ENCODE results near the gene PTPRE.

The PTPRE gene

DNA sequence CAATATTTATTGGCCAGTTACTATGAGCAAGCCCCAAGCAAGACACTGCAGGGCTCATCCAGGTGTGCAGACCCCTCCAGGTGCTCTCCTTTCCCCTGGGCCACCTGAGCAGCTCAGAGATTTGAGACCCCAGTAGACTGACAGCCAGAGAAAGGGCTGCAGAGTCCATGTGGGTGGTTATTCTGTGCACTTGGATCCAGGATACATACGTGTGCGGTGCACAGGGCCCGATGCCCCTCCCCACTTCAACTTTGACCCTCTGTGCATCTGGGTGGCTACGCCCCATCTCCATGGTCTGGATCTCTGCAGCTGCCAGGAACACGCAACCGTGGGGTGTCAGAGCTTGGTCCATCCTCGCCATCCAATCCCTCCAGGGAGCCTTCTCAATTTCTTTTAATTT lies 146.5 kb downstream of the PTPRE start:
- Mint-ChIP-seq H3K27me3 (no peaks in the 10 kb centered on the region), H3K36me3 (ENCODE audit: insufficient read depth) (peaks cover 76% of the 10 kb centered on the region), H3K4me1 (peaks cover 64% of the 10 kb centered on the region), H3K9me3 (no peaks in the 10 kb centered on the region), H3K27ac (ENCODE audit: low read depth) (peak overlapping the region; percentile 81), H3K4me3 (no peak overlapping the region)
- DNase-seq (ENCODE audit: low spot score in 2 of 2) = no peak
- ATAC-seq (replicated peaks; ENCODE audit: extremely low read depth, poor library complexity, severe bottlenecking) = no peak

DNA sequence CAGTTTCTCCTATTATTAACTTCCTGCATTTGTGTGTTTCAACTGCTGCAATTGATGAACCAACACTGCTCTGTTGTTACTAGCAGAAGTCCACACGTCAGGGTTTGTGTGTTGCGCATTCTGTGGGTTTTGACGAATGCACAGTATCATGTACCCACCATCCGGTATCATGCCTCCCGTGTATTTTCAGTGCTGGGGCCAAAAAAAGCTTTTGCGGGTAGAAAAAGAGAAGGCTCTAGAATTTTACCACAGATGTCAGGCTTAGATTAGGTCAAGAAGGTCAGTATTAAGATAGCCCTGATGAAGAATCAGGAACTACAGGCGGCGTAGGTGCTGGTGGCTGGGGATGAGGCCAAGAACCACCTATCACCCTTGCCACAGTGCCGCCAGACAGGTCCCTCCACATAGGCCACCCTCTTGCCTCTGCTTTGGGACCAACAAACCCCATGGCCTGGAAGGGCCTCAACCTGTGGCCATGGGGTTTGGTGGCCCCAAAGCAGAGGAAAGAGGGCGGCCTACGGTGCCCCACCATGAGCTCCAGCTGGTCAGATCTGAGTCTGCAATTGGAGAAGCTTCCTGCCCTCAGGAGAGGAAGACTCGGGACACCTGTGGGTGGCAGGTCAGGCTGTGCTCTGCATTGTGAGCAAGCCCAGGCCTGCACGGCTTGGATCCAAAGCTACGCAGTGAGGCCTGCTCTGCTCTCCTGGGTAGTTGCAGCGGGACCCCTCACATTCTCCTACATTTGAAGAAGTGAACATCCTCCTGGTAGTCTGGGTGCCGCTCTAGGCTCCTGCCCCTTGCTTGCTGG lies 147.5 kb downstream of the PTPRE start:
- DNase-seq (ENCODE audit: low spot score in 2 of 2) (no peak), ATAC-seq (replicated peaks; ENCODE audit: extremely low read depth, poor library complexity, severe bottlenecking) (peak; percentile 26)
- Mint-ChIP-seq H3K36me3 (ENCODE audit: insufficient read depth) (peaks cover 73% of the 10 kb centered on the region), H3K27me3 (no peaks in the 10 kb centered on the region), H3K9me3 (no peaks in the 10 kb centered on the region), H3K27ac (ENCODE audit: low read depth) (peak overlapping the region; percentile 20), H3K4me1 (peaks cover 68% of the 10 kb centered on the region), H3K4me3 (no peak overlapping the region)

DNA sequence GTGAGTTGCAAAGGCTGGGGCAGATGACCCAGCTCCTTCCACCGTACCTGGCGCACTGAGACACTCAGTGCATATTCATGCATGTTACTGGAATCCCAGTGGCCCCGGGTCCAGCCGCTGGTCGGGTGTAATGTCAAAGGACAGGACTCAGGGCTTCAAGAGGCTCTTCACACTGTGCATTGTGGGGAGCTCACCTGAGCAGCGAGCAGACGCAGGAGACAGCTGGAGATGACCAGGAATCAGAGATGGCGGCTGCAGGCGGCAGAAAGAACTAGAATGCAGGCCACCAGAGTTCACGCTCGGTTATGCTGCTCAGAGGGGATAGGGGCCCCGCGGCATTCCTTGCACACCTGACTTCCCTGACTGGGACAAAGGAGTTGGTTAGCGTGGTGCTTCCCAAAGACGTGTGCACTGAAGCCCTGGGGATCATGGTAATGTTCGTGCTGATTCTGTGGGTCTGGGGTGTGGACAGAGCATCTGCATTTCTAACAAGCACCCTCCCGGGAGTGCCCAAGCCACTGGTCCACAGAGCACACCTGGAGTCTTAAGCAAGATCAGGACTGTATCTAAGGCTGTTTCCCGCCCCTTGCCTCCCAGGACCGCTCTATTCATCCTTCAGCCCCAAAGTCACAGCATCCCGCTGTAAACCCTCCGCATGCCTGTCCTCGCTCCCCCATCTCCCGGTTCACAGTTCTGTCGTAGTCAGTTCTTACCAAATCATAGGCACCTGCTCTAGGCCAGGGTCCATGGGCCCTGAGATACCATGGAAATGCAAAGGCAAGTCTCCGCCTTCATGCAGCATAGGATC lies 148.4 kb downstream of the PTPRE start:
- ATAC-seq (replicated peaks; ENCODE audit: extremely low read depth, poor library complexity, severe bottlenecking) = no peak
- H3K4me3 Mint-ChIP-seq = no peak overlapping the region
- no peaks in the 10 kb centered on the region for H3K9me3 Mint-ChIP-seq
- H3K36me3 Mint-ChIP-seq (ENCODE audit: insufficient read depth) = peaks cover 72% of the 10 kb centered on the region
- H3K27me3 Mint-ChIP-seq = no peaks in the 10 kb centered on the region
- peaks cover 67% of the 10 kb centered on the region for H3K4me1 Mint-ChIP-seq
- peak overlapping the region; percentile 20 for H3K27ac Mint-ChIP-seq (ENCODE audit: low read depth)
- no peak for DNase-seq (ENCODE audit: low spot score in 2 of 2)

DNA sequence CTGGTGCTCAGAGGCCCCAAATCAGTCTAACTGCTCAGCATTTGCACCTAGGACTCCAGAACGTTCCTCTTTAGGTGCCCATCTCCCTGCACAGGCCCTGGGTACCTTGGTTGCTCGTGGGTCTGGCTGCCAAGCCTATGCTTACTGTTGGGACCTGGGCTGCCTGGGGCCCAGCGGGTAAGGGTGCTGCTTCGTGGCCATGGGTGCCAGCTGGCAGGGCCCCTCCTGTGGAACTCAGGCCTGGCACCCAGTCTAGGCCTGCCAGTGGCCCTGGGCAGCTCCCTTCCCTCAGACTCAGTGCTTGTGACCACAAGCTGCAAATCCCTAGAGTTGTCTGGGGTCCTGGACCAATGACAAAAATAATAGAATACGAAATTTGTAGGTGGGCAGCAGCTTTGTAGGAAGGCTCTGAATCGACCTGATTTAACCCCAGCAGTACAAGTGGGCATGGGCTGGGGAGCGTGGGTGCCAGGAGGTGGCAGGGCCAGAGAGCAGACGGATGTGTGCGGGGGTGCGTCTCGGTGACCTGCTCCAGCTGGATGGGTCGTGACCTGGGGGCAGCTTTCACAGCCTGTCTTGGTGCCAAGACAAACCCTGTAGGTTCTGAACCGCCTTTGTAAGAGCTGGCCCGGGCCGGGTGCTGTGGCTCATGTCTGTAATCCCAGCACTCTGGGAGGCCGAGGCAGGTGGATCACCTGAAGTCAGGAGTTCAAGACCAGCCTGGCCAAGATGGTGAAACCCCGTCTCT lies 149.6 kb downstream of the PTPRE start:
- Mint-ChIP-seq H3K4me3 (no peak overlapping the region), H3K36me3 (ENCODE audit: insufficient read depth) (peaks cover 69% of the 10 kb centered on the region), H3K27me3 (no peaks in the 10 kb centered on the region), H3K27ac (ENCODE audit: low read depth) (peak overlapping the region; percentile 20), H3K4me1 (peaks cover 63% of the 10 kb centered on the region), H3K9me3 (no peaks in the 10 kb centered on the region)
- DNase-seq (ENCODE audit: low spot score in 2 of 2) (no peak), ATAC-seq (replicated peaks; ENCODE audit: extremely low read depth, poor library complexity, severe bottlenecking) (no peak)

DNA sequence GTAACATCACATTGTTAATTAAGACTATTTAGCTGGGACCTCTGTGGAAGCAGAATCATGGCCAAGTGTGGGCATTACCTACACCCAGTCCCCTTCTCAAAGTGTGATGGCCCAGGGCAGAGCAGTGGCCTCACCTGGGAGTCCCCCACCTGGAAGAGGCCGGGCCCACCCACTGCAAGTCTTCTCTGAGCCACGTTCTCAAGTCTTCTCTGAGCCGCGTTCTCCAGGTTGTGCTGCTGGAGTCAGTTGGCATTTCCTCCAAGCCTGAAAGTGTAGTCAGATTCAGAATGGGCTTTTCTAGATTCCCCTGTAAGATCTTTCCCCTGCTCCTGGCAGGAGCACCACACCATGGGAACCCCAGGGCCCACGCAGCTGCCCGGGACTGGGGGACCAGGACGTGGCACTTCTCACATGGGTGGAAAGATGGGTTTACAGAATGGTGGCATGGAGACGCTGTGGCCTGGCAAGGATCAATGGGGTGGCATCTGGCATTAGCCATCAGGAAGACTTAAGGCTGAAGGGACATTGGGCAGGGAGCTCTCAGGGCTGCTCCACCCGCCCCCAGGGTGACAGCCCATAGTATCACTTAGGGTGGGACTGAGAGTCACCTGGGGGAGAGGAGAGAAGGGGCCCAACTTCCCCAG lies 151.3 kb downstream of the PTPRE start:
- Mint-ChIP-seq H3K27me3 (no peaks in the 10 kb centered on the region), H3K36me3 (ENCODE audit: insufficient read depth) (peaks cover 64% of the 10 kb centered on the region), H3K4me3 (no peak overlapping the region), H3K9me3 (no peaks in the 10 kb centered on the region), H3K4me1 (peaks cover 63% of the 10 kb centered on the region), H3K27ac (ENCODE audit: low read depth) (peak overlapping the region; percentile 10)
- ATAC-seq (replicated peaks; ENCODE audit: extremely low read depth, poor library complexity, severe bottlenecking) (no peak), DNase-seq (ENCODE audit: low spot score in 2 of 2) (no peak)

DNA sequence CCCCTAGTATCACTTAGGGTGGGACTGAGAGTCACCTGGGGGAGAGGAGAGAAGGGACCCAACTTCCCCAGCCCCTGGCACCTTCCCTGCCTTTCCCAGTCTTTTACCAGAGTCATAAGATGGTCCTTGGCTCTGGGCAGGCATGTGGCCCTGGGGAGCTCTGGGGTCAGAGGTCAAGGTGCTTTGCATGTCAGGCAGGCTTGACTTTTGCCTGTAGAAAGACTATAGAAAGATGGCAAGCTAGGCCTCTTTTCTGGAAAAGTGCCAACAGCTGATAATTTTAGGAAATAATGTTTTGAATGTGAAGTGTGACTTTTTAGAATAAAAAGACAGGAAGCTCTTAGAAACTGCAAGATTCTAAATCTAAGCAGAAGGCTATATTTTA lies 151.8 kb downstream of the PTPRE start:
- no peaks in the 10 kb centered on the region for H3K9me3 Mint-ChIP-seq
- ATAC-seq (replicated peaks; ENCODE audit: extremely low read depth, poor library complexity, severe bottlenecking) = no peak
- H3K4me3 Mint-ChIP-seq = peak overlapping the region; percentile 29
- H3K4me1 Mint-ChIP-seq = peaks cover 68% of the 10 kb centered on the region
- no peak for DNase-seq (ENCODE audit: low spot score in 2 of 2)
- peaks cover 66% of the 10 kb centered on the region for H3K36me3 Mint-ChIP-seq (ENCODE audit: insufficient read depth)
- H3K27ac Mint-ChIP-seq (ENCODE audit: low read depth) = peak overlapping the region; percentile 10
- no peaks in the 10 kb centered on the region for H3K27me3 Mint-ChIP-seq

DNA sequence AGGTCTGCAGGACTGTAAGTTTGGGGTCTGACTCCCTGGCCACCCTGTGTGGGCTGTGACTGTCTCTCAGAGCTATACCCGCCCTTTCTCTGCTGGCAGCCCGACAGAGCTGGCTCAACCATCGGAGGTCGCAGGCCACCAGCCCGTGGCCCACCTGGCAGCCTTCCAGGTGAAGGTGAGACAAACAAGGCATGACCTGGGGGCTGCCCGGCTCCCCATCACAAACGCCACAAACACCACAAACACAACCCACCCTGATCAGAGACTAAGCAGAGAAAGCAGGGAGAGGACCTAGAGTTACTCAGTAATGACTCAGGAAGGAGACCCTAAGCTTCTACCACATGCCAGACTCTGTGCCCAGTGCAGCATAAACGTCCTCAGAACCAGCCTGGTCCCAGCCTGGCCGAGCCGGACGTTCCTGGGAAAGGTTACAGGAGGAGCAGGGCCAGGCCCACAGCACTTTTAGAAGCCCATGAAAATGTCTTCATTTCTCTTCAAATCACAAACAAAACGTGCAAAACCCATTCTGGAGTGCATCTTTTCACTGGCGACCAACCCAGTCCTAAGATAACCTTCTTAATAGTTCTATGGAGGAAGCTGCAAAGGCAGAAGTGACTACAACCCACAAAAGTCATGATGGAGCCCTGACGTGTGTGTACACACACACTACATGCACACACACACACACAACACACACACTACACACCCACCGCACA lies 152.5 kb downstream of the PTPRE start:
- ATAC-seq (replicated peaks; ENCODE audit: extremely low read depth, poor library complexity, severe bottlenecking) = no peak
- Mint-ChIP-seq H3K36me3 (ENCODE audit: insufficient read depth) (peaks cover 68% of the 10 kb centered on the region), H3K27ac (ENCODE audit: low read depth) (peak overlapping the region; percentile 10), H3K9me3 (no peaks in the 10 kb centered on the region), H3K4me1 (peaks cover 75% of the 10 kb centered on the region), H3K4me3 (peak overlapping the region; percentile 29), H3K27me3 (no peaks in the 10 kb centered on the region)
- DNase-seq (ENCODE audit: low spot score in 2 of 2) = no peak

DNA sequence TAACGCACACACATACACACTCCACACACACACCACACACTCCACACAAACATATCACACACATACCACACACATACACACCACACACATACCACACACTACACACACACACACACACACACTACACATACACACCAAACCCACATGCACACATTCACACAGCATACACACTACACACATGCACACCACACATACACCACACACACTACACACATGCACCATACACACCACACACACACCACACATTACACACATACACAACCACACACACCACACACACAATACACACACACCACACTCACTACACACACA lies 153.0 kb downstream of the PTPRE start:
- Mint-ChIP-seq H3K4me3 (peak overlapping the region; percentile 6), H3K36me3 (ENCODE audit: insufficient read depth) (peaks cover 69% of the 10 kb centered on the region), H3K4me1 (peaks cover 77% of the 10 kb centered on the region), H3K9me3 (no peaks in the 10 kb centered on the region), H3K27ac (ENCODE audit: low read depth) (peak overlapping the region; percentile 10), H3K27me3 (no peaks in the 10 kb centered on the region)
- DNase-seq (ENCODE audit: low spot score in 2 of 2) (no peak), ATAC-seq (replicated peaks; ENCODE audit: extremely low read depth, poor library complexity, severe bottlenecking) (no peak)

DNA sequence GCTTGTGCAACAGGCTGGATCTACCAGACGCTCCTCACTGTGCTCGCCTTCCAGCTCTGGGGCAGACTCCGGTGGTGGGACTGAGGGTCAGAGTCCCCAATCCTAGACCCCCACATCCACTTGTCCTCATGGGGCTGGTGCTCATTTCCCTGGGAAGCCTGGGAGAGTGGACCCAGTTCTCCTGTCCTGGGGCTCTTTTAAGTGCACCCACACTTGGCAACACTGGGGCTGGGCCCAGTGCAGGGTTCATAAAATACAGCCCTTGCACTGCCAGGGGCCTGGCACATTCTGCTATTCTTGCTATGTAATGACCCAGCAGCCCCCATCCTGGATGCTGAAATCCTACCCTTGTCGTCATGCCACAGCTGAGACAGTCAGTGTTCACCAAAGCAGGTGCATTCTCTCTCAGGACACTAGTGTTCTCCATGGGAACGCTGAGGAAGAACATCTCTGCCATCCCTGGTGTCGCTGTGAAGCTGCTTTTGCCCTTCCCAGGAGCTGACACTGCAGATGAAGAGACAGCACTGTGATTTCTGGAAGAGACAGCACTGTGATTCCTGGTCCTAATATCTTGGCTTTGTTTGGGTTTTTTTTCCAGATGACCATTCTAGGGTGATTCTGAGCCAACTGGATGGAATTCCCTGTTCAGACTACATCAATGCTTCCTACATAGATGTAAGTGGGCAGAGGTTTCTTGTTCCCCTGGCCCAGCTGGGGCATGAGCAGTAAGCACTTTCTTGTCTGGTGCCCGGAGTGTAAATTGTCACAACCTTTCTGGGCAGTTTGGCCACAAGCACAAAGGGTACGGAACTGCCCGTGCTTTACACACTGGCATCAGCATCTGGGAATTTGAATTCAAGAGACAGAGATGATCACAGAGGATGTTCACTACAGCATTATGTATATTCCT lies 153.7 kb downstream of the PTPRE start:
- peak overlapping the region; percentile 10 for H3K27ac Mint-ChIP-seq (ENCODE audit: low read depth)
- peak overlapping the region; percentile 6 for H3K4me3 Mint-ChIP-seq
- no peaks in the 10 kb centered on the region for H3K27me3 Mint-ChIP-seq
- peaks cover 66% of the 10 kb centered on the region for H3K36me3 Mint-ChIP-seq (ENCODE audit: insufficient read depth)
- DNase-seq (ENCODE audit: low spot score in 2 of 2) = no peak
- ATAC-seq (replicated peaks; ENCODE audit: extremely low read depth, poor library complexity, severe bottlenecking) = no peak
- no peaks in the 10 kb centered on the region for H3K9me3 Mint-ChIP-seq
- H3K4me1 Mint-ChIP-seq = peaks cover 77% of the 10 kb centered on the region

DNA sequence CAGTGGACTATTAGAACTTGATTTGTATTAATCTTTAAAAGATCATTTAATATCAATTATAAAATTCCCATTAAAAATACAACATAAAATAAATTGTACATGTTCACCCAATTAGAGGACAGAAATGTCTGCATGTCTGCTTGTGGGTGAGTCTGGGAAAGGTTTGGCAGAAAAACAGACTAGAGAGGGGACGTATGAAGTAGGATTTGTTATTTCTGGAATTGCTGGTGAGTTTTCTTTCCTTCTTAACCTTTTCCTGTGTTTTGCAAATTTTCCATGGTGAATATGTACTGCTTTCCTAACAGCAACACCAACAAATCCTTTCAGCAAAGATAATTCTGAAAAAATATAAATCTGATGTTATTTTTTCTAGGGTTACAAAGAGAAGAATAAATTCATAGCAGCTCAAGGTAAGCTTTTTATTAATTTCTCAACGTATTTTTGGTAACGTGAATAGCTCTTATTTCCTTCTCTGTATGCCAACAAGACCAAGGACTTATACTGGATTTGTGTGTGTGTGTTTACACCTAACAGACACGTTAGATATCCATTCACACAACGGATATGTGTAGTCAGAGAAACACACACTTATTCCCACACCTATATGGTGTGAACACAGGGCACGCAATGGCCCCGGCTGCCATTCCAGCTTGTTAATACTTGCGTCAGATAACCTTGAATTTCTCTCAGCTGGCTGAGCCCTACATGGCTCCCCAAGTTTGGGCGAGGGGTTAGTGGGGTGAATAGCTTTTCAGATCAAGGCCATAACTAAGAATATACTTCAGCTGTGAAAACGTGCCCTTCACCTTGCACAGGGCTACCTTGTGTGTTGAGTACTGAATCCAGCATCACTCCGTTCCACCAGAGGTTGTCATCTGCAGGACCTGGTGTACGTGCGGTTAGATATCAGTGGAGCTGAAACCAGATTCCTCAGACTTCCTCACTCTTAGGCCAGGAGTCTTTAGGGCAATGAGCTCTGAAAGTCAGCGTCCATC lies 154.7 kb downstream of the PTPRE start:
- Mint-ChIP-seq H3K36me3 (ENCODE audit: insufficient read depth) (peaks cover 66% of the 10 kb centered on the region), H3K27ac (ENCODE audit: low read depth) (peak overlapping the region; percentile 73), H3K27me3 (no peaks in the 10 kb centered on the region), H3K4me1 (peaks cover 85% of the 10 kb centered on the region), H3K4me3 (peak overlapping the region; percentile 68), H3K9me3 (no peaks in the 10 kb centered on the region)
- no peak for DNase-seq (ENCODE audit: low spot score in 2 of 2)
- no peak for ATAC-seq (replicated peaks; ENCODE audit: extremely low read depth, poor library complexity, severe bottlenecking)

Data from central memory CD8-positive, alpha-beta T cell (primary cell).